HepG2 (cell line): Measurements from ENCODE around the gene PRKD2.

Experiments
- CTCF ChIP-seq: sonication (generic); formaldehyde crosslinking; IDR thresholded peaks from 2 replicates; pipeline ENCODE4 v1.5.0; 2020; ENCODE audit warnings: mild to moderate bottlenecking, missing genetic modification reagents, moderate library complexity
- ZNF274 ChIP-seq: sonication (generic); formaldehyde crosslinking; IDR thresholded peaks from 2 replicates; pipeline ENCODE4 v1.5.1; 2020; ENCODE audit warnings: mild to moderate bottlenecking, missing genetic modification reagents

- no peak for TF ChIP-seq CTCF
- no peak for TF ChIP-seq ZNF274 (CRISPR knock-in tag)
Observed at GRCh38 chr19:46656541-46656940, 60.4 kb downstream of the PRKD2 start.
